ENCODE results near the gene CNN2. TPM values are rescaled to one million over a fixed set of nuclear protein-coding genes. Genes with fewer than 3 reads are reported as not detected.

CNN2 gene
- total and polyA plus RNA-seq, 2 of the 13 experiments (the other 11 are each of a cell fraction or from before 2014, with no cell fraction given): 63.6 to 70.0 TPM

DNA sequence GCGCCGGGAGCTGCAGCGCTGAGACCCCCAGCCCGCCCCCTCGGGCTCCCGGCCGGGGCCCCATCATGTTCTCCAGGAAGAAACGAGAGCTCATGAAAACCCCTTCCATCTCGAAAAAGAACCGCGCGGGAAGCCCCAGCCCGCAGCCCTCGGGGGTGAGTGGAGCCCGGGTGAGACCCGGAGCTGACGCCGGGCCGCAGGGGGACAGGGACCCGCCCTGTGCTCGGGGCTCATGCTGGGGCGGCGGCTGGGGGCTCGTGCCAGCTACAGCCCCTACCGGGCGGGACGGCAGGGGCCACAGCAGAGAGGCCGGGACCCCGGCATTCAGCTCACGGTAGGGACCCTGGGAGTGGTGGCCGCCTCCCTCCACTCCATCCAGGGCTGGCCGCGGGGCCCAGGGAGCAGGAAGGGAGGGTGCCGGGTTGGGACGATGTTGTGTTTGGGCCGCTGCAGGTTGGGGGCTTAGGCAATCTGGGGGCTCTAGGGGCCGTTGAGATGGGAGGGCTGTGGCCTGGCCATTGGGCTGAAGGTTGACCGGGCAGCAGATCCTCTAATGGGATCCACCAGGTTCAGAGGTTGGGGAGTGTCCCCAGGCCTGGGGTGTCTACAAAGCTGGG is 41.0 kb downstream of the CNN2 start:
- Histone ChIP-seq H3K36me3 (replicated peaks in 1 of 2; ENCODE audit: control insufficient read depth in 1 of 2, insufficient read depth in 2 of 2, low read length in 2 of 2) (no peaks in the 10 kb centered on the region), H3K9ac (ENCODE audit: insufficient read depth, low read depth, low read length) (peak overlapping the region; percentile 54; the same call in 1 of the 2 replicates), H4K20me1 (ENCODE audit: insufficient read depth, low read length) (no peaks in the 10 kb centered on the region), H3K27ac (ENCODE audit: extremely low read length, insufficient read depth, low read length) (no peak overlapping the region), H3K9me3 (ENCODE audit: low read length) (no peaks in the 10 kb centered on the region), H2AFZ (ENCODE audit: low read length) (no peak overlapping the region), H3K4me1 (ENCODE audit: insufficient read depth, low read length) (peaks cover 38% of the 10 kb centered on the region), H3K27me3 (ENCODE audit: control insufficient read depth in 1 of 2, insufficient read depth in 2 of 2, low read length in 2 of 2) (no peaks in the 10 kb centered on the region), H3K4me3 (replicated peaks in 1 of 3; ENCODE audit: insufficient read depth in 1 of 3, low read depth in 2 of 3, low read length in 3 of 3) (peak overlapping the region; percentile 71 to 78 (median 77)), H3K79me2 (ENCODE audit: insufficient read depth, low read length) (no peaks in the 10 kb centered on the region), H3K4me2 (ENCODE audit: low read depth, low read length) (peak overlapping the region; percentile 86)
- ChIA-PET CTCF (ENCODE audit: low intra/inter-chr PET ratio, low total read pairs) (no interaction called here), POLR2A (interaction anchor here (0.9 to 2.7 kb wide), 10 partner anchors 8 to 201 kb away, joined by 3 to 9 read pairs (median 5); partner anchors contain the start of genes CIRBP, CNN2, GPX4 and RNU6-2)
- DNase-seq (ENCODE audit: low spot score): no peak
- BruUV-seq (replicated peaks): no TSS peak
- peak; percentile 17 for ATAC-seq
- intact Hi-C loops (cut with micrococcal nuclease; ENCODE audit: unreplicated experiment) (no loop called here), in situ Hi-C loops (cut with HindIII; ENCODE audit: extremely low pct_ligation_motif_present, low pct_unique_long_range_greater_than_20kb) (loop anchor here (5.0 kb wide), 1 partner anchor 35 kb away; the partner anchor contains the start of gene GPX4)
- 0 out of 2 replicates have a peak, but pooled peaks have one; percentile 16 for TF ChIP-seq ZNF777 (CRISPR knock-in tag; IDR thresholded peaks at IDR 0.05)
- peak; percentile 9; the same call in 1 of the 2 replicates for TF ChIP-seq KDM5B (CRISPR knock-in tag; IDR thresholded peaks at IDR 0.05; ENCODE audit: borderline replicate concordance)
- TF ChIP-seq WIZ (CRISPR knock-in tag; IDR thresholded peaks at IDR 0.05): no peak
- TF ChIP-seq, protein P1, sequence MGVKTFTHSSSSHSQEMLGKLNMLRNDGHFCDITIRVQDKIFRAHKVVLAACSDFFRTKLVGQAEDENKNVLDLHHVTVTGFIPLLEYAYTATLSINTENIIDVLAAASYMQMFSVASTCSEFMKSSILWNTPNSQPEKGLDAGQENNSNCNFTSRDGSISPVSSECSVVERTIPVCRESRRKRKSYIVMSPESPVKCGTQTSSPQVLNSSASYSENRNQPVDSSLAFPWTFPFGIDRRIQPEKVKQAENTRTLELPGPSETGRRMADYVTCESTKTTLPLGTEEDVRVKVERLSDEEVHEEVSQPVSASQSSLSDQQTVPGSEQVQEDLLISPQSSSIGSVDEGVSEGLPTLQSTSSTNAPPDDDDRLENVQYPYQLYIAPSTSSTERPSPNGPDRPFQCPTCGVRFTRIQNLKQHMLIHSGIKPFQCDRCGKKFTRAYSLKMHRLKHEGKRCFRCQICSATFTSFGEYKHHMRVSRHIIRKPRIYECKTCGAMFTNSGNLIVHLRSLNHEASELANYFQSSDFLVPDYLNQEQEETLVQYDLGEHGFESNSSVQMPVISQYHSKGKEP (CRISPR knock-in tag; IDR thresholded peaks at IDR 0.05): no peak
- TF ChIP-seq ZNF788 (CRISPR knock-in tag; IDR thresholded peaks at IDR 0.05; ENCODE audit: borderline replicate concordance): 0 out of 2 replicates have a peak, but pooled peaks have one; percentile 9
- 0 out of 2 replicates have a peak, but pooled peaks have one; percentile 20 for TF ChIP-seq YEATS4 (CRISPR knock-in tag; IDR thresholded peaks at IDR 0.05; ENCODE audit: borderline replicate concordance)
- TF ChIP-seq, protein P2, sequence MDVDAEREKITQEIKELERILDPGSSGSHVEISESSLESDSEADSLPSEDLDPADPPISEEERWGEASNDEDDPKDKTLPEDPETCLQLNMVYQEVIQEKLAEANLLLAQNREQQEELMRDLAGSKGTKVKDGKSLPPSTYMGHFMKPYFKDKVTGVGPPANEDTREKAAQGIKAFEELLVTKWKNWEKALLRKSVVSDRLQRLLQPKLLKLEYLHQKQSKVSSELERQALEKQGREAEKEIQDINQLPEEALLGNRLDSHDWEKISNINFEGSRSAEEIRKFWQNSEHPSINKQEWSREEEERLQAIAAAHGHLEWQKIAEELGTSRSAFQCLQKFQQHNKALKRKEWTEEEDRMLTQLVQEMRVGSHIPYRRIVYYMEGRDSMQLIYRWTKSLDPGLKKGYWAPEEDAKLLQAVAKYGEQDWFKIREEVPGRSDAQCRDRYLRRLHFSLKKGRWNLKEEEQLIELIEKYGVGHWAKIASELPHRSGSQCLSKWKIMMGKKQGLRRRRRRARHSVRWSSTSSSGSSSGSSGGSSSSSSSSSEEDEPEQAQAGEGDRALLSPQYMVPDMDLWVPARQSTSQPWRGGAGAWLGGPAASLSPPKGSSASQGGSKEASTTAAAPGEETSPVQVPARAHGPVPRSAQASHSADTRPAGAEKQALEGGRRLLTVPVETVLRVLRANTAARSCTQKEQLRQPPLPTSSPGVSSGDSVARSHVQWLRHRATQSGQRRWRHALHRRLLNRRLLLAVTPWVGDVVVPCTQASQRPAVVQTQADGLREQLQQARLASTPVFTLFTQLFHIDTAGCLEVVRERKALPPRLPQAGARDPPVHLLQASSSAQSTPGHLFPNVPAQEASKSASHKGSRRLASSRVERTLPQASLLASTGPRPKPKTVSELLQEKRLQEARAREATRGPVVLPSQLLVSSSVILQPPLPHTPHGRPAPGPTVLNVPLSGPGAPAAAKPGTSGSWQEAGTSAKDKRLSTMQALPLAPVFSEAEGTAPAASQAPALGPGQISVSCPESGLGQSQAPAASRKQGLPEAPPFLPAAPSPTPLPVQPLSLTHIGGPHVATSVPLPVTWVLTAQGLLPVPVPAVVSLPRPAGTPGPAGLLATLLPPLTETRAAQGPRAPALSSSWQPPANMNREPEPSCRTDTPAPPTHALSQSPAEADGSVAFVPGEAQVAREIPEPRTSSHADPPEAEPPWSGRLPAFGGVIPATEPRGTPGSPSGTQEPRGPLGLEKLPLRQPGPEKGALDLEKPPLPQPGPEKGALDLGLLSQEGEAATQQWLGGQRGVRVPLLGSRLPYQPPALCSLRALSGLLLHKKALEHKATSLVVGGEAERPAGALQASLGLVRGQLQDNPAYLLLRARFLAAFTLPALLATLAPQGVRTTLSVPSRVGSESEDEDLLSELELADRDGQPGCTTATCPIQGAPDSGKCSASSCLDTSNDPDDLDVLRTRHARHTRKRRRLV (CRISPR knock-in tag; IDR thresholded peaks at IDR 0.05): 0 out of 2 replicates have a peak, but pooled peaks have one; percentile 56
- 0 out of 2 replicates have a peak, but pooled peaks have one; percentile 57 for TF ChIP-seq ZNF619 (CRISPR knock-in tag; IDR thresholded peaks at IDR 0.05)
- no peak for FAIRE-seq
- WGBS (ENCODE audit: low lambda C conversion rate): 0% methylated on average over 8 of the region's 38 CpGs

Data from HepG2 (cell line).